Loucy (cell line): ENCODE measurements around the gene HDC.

Source experiments
- CTCF ChIP-seq: fragments of 200-600 bp; sonication (generic); conservative IDR thresholded peaks from 2 replicates; pipeline ENCODE4 v1.5.1; 2014; ENCODE audit warnings: mild to moderate bottlenecking, antibody characterized with exemption, low read length
- EZH2phosphoT487 ChIP-seq: fragments of 200-600 bp; IDR thresholded peaks from 2 replicates; pipeline ENCODE4 v1.6.1; 2018; ENCODE audit warnings: antibody characterized with exemption, mild to moderate bottlenecking, moderate library complexity, borderline replicate concordance

DNA sequence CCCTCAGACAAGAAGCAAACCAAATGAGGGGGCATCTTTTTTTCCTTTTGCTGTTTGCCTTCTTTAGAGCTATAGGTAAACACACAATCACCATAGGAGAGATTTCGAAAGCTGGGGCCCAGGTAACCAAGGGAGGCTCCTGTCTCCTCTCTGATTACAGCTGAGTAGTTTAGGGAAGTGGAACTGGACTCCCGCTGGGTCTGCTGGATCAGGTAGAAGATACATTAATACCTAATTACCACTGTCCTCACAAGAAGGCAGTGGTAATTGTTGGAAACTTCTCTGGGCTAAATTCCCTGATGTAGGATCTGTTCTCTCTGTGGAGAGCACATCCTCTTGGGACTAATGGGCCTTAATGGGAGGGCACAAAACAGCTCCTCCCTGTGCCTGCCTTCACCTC lies 32.7 kb downstream of the HDC start:
- TF ChIP-seq CTCF = no peak
- no peak for TF ChIP-seq EZH2phosphoT487
